Measurements from ENCODE around the gene ADARB1. TPM values are rescaled to one million over a fixed set of nuclear protein-coding genes. Genes with fewer than 3 reads are reported as not detected.

The ADARB1 gene
- total RNA-seq, 2 experiments from 2014 or later: 6.6 to 20.5 TPM

DNA sequence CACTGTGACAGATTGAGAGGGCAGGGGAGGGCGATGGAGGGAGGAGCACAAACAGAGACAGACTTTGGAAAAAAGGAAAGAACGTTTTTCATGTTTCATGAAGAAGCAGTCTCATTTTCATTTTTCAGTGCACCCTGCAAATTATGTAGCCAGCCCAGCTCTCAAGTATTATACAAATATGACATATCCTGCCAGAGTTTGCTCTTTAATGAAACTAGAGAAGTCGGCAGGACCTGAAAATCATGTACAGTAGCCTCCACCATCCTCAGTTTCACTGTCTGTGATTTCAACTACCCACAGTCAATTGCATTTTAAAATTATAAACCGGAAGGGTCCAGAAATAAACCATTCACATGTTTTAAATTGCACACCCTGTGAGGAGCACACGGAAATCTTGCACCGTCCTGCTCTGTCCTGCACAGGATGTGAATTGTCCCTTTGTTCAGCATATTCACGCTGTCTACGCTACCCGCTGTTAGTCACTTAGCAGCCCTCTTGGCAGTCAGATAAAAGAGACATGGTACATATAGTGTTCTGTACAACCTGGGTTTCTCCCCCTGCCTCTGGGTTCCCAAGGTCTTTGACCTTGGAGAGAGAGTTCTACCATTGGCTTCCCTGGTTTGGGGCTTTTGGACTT lies 13.6 kb upstream of the ADARB1 start:
- Histone ChIP-seq H3K79me2 (ENCODE audit: insufficient read depth, low read depth, low read length) (no peaks in the 10 kb centered on the region), H3K9me3 (ENCODE audit: low read length) (no peaks in the 10 kb centered on the region), H3K4me2 (ENCODE audit: low read length) (no peak overlapping the region), H3K36me3 (ENCODE audit: insufficient read depth, low read length) (no peaks in the 10 kb centered on the region), H2AFZ (ENCODE audit: low read length) (no peak overlapping the region), H3K27ac (ENCODE audit: low read depth, low read length, poor library complexity, severe bottlenecking) (no peak overlapping the region), H3K4me3 (ENCODE audit: low read depth, low read length, poor library complexity, severe bottlenecking) (no peak overlapping the region), H3K4me1 (ENCODE audit: insufficient read depth, low read length, poor library complexity, severe bottlenecking) (no peaks in the 10 kb centered on the region), H4K20me1 (ENCODE audit: insufficient read depth, low read length) (no peaks in the 10 kb centered on the region), H3K9me2 (ENCODE audit: insufficient read depth, low read length) (no peaks in the 10 kb centered on the region)
- CTCF ChIA-PET (ENCODE audit: unreplicated experiment): no interaction called here
- intact Hi-C loops (cut with micrococcal nuclease; ENCODE audit: unreplicated experiment): no loop called here
- BruUV-seq (replicated peaks): no TSS peak
- POLR2A ChIA-PET: no interaction called here
- DNase-seq (ENCODE audit: low spot score): no peak
- TF ChIP-seq EZH2phosphoT487 (IDR thresholded peaks at IDR 0.05; ENCODE audit: borderline replicate concordance, low read depth, low read length) (no peak), CTCF (conservative IDR thresholded peaks at IDR 0.05; ENCODE audit: low read length) (no peak)

- POLR2A ChIA-PET: no interaction called here
- Histone ChIP-seq H3K9me3 (ENCODE audit: low read length) (no peaks in the 10 kb centered on the region), H3K4me2 (ENCODE audit: low read length) (no peak overlapping the region), H2AFZ (ENCODE audit: low read length) (no peak overlapping the region), H3K4me3 (ENCODE audit: low read depth, low read length, poor library complexity, severe bottlenecking) (no peak overlapping the region), H3K79me2 (ENCODE audit: insufficient read depth, low read depth, low read length) (no peaks in the 10 kb centered on the region), H3K9me2 (ENCODE audit: insufficient read depth, low read length) (no peaks in the 10 kb centered on the region), H4K20me1 (ENCODE audit: insufficient read depth, low read length) (no peaks in the 10 kb centered on the region), H3K27ac (ENCODE audit: low read depth, low read length, poor library complexity, severe bottlenecking) (no peak overlapping the region), H3K4me1 (ENCODE audit: insufficient read depth, low read length, poor library complexity, severe bottlenecking) (no peaks in the 10 kb centered on the region), H3K36me3 (ENCODE audit: insufficient read depth, low read length) (no peaks in the 10 kb centered on the region)
- no peak for TF ChIP-seq EZH2phosphoT487 (IDR thresholded peaks at IDR 0.05; ENCODE audit: borderline replicate concordance, low read depth, low read length)
- no peak for TF ChIP-seq CTCF (conservative IDR thresholded peaks at IDR 0.05; ENCODE audit: low read length)
- BruUV-seq (replicated peaks): no TSS peak
- CTCF ChIA-PET (ENCODE audit: unreplicated experiment): no interaction called here
- intact Hi-C loops (cut with micrococcal nuclease; ENCODE audit: unreplicated experiment): no loop called here
- DNase-seq (ENCODE audit: low spot score): no peak
Observed at GRCh38 chr21:45064091-45064490, 10.3 kb upstream of the ADARB1 start.

DNA sequence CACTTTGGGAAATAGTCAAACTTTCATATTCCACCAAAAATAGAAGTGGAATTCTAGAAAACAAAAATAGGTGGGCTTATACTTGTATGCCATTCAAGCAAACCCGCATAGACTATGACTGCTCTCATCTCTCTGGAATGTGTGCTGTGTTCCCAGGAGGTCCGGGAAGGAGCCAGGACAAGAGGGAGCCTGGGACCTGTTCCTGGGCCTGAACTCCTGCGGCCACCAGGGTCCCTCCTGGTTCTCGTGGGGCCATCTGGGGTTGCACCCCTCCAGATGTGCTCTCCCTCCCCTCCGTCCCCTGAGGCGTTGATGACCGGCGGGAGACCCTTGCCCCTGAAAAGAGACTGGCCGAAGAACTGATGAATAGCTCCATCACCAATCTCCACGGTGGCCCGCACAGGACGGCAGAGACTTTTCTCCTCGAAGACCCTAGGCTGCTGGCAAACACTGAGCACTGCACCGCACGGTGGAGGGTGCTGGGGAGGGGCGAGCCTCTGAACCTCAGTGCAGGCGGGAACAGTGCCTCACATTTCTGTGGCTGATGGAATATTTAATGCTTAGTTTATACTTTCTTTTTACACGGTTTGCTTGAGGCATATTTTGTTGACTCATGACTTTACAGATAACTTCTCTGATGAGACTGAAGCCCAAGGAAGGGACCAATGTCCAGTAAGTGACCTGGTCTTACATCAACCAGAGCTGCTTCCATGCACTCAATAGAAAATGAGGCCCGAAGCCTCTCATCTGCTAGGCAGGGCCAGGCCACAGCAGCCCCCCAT lies 9.6 kb upstream of the ADARB1 start:
- TF ChIP-seq CTCF (conservative IDR thresholded peaks at IDR 0.05; ENCODE audit: low read length) (no peak), EZH2phosphoT487 (IDR thresholded peaks at IDR 0.05; ENCODE audit: borderline replicate concordance, low read depth, low read length) (no peak)
- CTCF ChIA-PET (ENCODE audit: unreplicated experiment): no interaction called here
- POLR2A ChIA-PET: no interaction called here
- Histone ChIP-seq H3K36me3 (ENCODE audit: insufficient read depth, low read length) (no peaks in the 10 kb centered on the region), H3K4me3 (ENCODE audit: low read depth, low read length, poor library complexity, severe bottlenecking) (no peak overlapping the region), H4K20me1 (ENCODE audit: insufficient read depth, low read length) (no peaks in the 10 kb centered on the region), H2AFZ (ENCODE audit: low read length) (no peak overlapping the region), H3K4me1 (ENCODE audit: insufficient read depth, low read length, poor library complexity, severe bottlenecking) (no peaks in the 10 kb centered on the region), H3K9me2 (ENCODE audit: insufficient read depth, low read length) (no peaks in the 10 kb centered on the region), H3K9me3 (ENCODE audit: low read length) (no peaks in the 10 kb centered on the region), H3K27ac (ENCODE audit: low read depth, low read length, poor library complexity, severe bottlenecking) (no peak overlapping the region), H3K79me2 (ENCODE audit: insufficient read depth, low read depth, low read length) (no peaks in the 10 kb centered on the region), H3K4me2 (ENCODE audit: low read length) (no peak overlapping the region)
- DNase-seq (ENCODE audit: low spot score): no peak
- intact Hi-C loops (cut with micrococcal nuclease; ENCODE audit: unreplicated experiment): no loop called here
- BruUV-seq (replicated peaks): no TSS peak

Data from OCI-LY7 (cell line).